ENCODE data around the gene NCBP3. TPM values are rescaled to one million over a fixed set of nuclear protein-coding genes. Genes with fewer than 3 reads are reported as not detected.

NCBP3 gene
- total and polyA plus RNA-seq, 9 of the 15 experiments (the other 6 are each of a cell fraction or from before 2014, with no cell fraction given), result 3.1 to 25.5 (median 20.5) TPM

GRCh38 chr17:3773966-3774365, 72.1 kb downstream of the NCBP3 start:
- no peaks in the 10 kb centered on the region for H3K9me1 ChIP-seq (ENCODE audit: control insufficient read depth, insufficient read depth, low read length)

More at GRCh38 chr17:3773966-3774365, 72.1 kb downstream of the NCBP3 start:
- in situ Hi-C loops (cut with MboI) (no loop called here), intact Hi-C loops (cut with micrococcal nuclease) (no loop called here)
- DNase-seq (ENCODE audit: extremely low read depth in 1 of 4, low spot score in 3 of 4) (no peak), FAIRE-seq (no peak), ATAC-seq (no peak)
- TF ChIP-seq KAT8 (IDR thresholded peaks at IDR 0.05; ENCODE audit: low read depth) (no peak), RAD21 (CRISPR knock-in tag; conservative IDR thresholded peaks at IDR 0.05 in 1 of 2, IDR thresholded peaks at IDR 0.05 in 1 of 2) (no peak), NCOA2 (IDR thresholded peaks at IDR 0.05; ENCODE audit: partially characterized antibody in 2 of 2) (no peak), ZFP36 (IDR thresholded peaks at IDR 0.05; ENCODE audit: low read depth, low read length, partially characterized antibody) (no peak), HDAC3 (IDR thresholded peaks at IDR 0.05; ENCODE audit: borderline replicate concordance, partially characterized antibody) (no peak), ZNF184 (CRISPR knock-in tag; IDR thresholded peaks at IDR 0.05) (no peak), EWSR1 (IDR thresholded peaks at IDR 0.05; ENCODE audit: borderline replicate concordance, low read depth, partially characterized antibody) (no peak), ZBTB43 (CRISPR knock-in tag; IDR thresholded peaks at IDR 0.05) (no peak), BHLHE40 (IDR thresholded peaks at IDR 0.05; ENCODE audit: low read length) (no peak), THAP12 (CRISPR knock-in tag; IDR thresholded peaks at IDR 0.05) (no peak), ZNF232 (CRISPR knock-in tag; IDR thresholded peaks at IDR 0.05) (no peak), GATA2 (CRISPR knock-in tag; IDR thresholded peaks at IDR 0.05) (no peak), FOSL1 (tag; conservative IDR thresholded peaks at IDR 0.05) (no peak)
- Histone ChIP-seq H3K36me3 (ENCODE audit: control insufficient read depth, insufficient read depth, low read length) (no peaks in the 10 kb centered on the region), H3K27me3 (ENCODE audit: control insufficient read depth in 2 of 2, insufficient read depth in 2 of 2, low read length in 2 of 2) (no peaks in the 10 kb centered on the region; a peak in 1 of 5 replicates), H3K9me3 (replicated peaks; ENCODE audit: control insufficient read depth, insufficient read depth, low read depth, low read length) (no peaks in the 10 kb centered on the region), H3K4me3 (no peak overlapping the region), H3K4me2 (ENCODE audit: insufficient read depth, low read length) (no peak overlapping the region), H3K9ac (ENCODE audit: insufficient read depth in 1 of 2, low read depth in 2 of 2, low read length in 2 of 2) (no peak overlapping the region), H3K27ac (ENCODE audit: extremely low read depth, low read depth, low read length) (no peak overlapping the region), H2AFZ (ENCODE audit: low read depth, low read length) (no peak overlapping the region), H4K20me1 (replicated peaks; ENCODE audit: control insufficient read depth, insufficient read depth, low read length) (no peaks in the 10 kb centered on the region), H3K79me2 (ENCODE audit: control insufficient read depth, insufficient read depth, low read length) (no peaks in the 10 kb centered on the region), H3K4me1 (replicated peaks in 1 of 2; ENCODE audit: control insufficient read depth in 2 of 2, insufficient read depth in 2 of 2, low read length in 2 of 2) (no peaks in the 10 kb centered on the region; a peak in 1 of 5 replicates)
- BruUV-seq (replicated peaks), result no TSS peak
- ChIA-PET POLR2A (interaction anchor here (0.8 to 1.2 kb wide), 2 partner anchors 13 to 36 kb away, joined by 3 read pairs; no protein-coding TSS in a partner anchor), CTCF (ENCODE audit: low intra/inter-chr PET ratio) (no interaction called here)
- WGBS (ENCODE audit: insufficient coverage, low coverage, missing lambda C conversion rate), result 54% methylated on average over 3 of the region's 3 CpGs
